K562 (cell line): ENCODE data around the gene ACSF3. TPM values are rescaled to one million over a fixed set of nuclear protein-coding genes. Genes with fewer than 3 reads are reported as not detected.

ENCODE experiments used
- CBFA2T2 ChIP-seq: fragments of 450-650 bp; conservative IDR thresholded peaks from 2 replicates; pipeline ENCODE4 v1.6.1; 2017; ENCODE audit warnings: mild to moderate bottlenecking
- CBFA2T3 ChIP-seq: fragments of 450-650 bp; IDR thresholded peaks from 2 replicates; pipeline ENCODE4 v1.6.1; 2017
- CREB3 ChIP-seq: fragments of 450-650 bp; conservative IDR thresholded peaks from 2 replicates; pipeline ENCODE4 v1.6.1; 2016; ENCODE audit warnings: missing genetic modification characterization, low read depth, mild to moderate bottlenecking, missing compliant biosample characterization, moderate library complexity
- DPF2 ChIP-seq: fragments of 450-650 bp; IDR thresholded peaks from 2 replicates; pipeline ENCODE4 v1.6.1; 2016
- E2F6 ChIP-seq, 2 experiments: IDR thresholded peaks; 2 replicates each; pipeline ENCODE4 v1.6.1; 2011; ENCODE audit warnings: borderline replicate concordance in 1 of 2, control low read depth in 1 of 2, low read depth in 1 of 2, low read length in 1 of 2, mild to moderate bottlenecking in 1 of 2, mixed read lengths in 1 of 2, moderate library complexity in 1 of 2; ENCODE audit not compliant: insufficient read depth in 1 of 2, insufficient read length in 1 of 2, poor library complexity in 1 of 2, severe bottlenecking in 1 of 2; ENCODE audit errors: extremely low read depth in 1 of 2
- FOXA3 ChIP-seq, 2 experiments: fragments of 450-650 bp in 1 of 2; sonication (generic) in 1 of 2; formaldehyde crosslinking; IDR thresholded peaks in 1 of 2; conservative IDR thresholded peaks in 1 of 2; 2 replicates each; pipeline versions ENCODE4 v1.4.0 to v1.8.0; 2020 to 2022; ENCODE audit warnings: mild to moderate bottlenecking in 2 of 2, missing genetic modification reagents in 1 of 2
- GATAD2A ChIP-seq: fragments of 450-650 bp; IDR thresholded peaks from 2 replicates; pipeline ENCODE4 v1.6.1; 2017
- MAX ChIP-seq: sonication (generic); formaldehyde crosslinking; IDR thresholded peaks from 2 replicates; pipeline ENCODE4 v1.9.0; 2022; ENCODE audit warnings: mild to moderate bottlenecking, missing genetic modification reagents
- POLR2AphosphoS5 ChIP-seq: IDR thresholded peaks from 2 replicates; pipeline ENCODE4 v1.6.1; 2011; ENCODE audit warnings: mild to moderate bottlenecking, low read depth, low read length, moderate library complexity; ENCODE audit not compliant: control insufficient read depth, insufficient read depth
- POLR2G ChIP-seq: fragments of 200-400 bp; formaldehyde crosslinking; IDR thresholded peaks from 2 replicates; pipeline ENCODE4 v1.6.1; 2017; ENCODE audit warnings: low read depth, mild to moderate bottlenecking, antibody characterized with exemption, low read length, moderate library complexity
- RCOR1 ChIP-seq, 2 experiments: IDR thresholded peaks; 2 replicates each; pipeline ENCODE4 v1.6.1; 2012; ENCODE audit warnings: low read depth in 2 of 2, low read length in 2 of 2, borderline replicate concordance in 1 of 2, improper control_type of control experiment in 1 of 2
- SMAD1 ChIP-seq: fragments of 150-350 bp; IDR thresholded peaks from 2 replicates; pipeline ENCODE4 v1.6.1; 2014; ENCODE audit warnings: low read length, low read depth; ENCODE audit not compliant: partially characterized antibody
- SMAD4 ChIP-seq: fragments of 250-450 bp; sonication (Bioruptor Pico); conservative IDR thresholded peaks from 2 replicates; pipeline ENCODE4 v1.8.0; 2021; ENCODE audit warnings: inconsistent platforms, mild to moderate bottlenecking, moderate library complexity
- SMARCA4 ChIP-seq: fragments of 450-650 bp; IDR thresholded peaks from 2 replicates; pipeline ENCODE4 v1.6.1; 2016
- TCF3 ChIP-seq: sonication (generic); formaldehyde crosslinking; IDR thresholded peaks from 2 replicates; pipeline ENCODE4 v1.4.0; 2020; ENCODE audit warnings: mild to moderate bottlenecking, missing genetic modification reagents
- TFAP4 ChIP-seq: sonication (generic); formaldehyde crosslinking; IDR thresholded peaks from 2 replicates; pipeline ENCODE4 v1.8.0; 2022; ENCODE audit warnings: missing genetic modification reagents, mild to moderate bottlenecking, moderate library complexity, borderline replicate concordance
- TOE1 ChIP-seq, 2 experiments: fragments of 450-650 bp in 1 of 2; sonication (generic) in 1 of 2; formaldehyde crosslinking in 1 of 2; IDR thresholded peaks; 2 replicates each; pipeline versions ENCODE4 v1.7.1 to v1.8.0; 2016 to 2022; ENCODE audit warnings: borderline replicate concordance in 2 of 2, mild to moderate bottlenecking in 2 of 2, antibody characterized with exemption in 1 of 2, inconsistent platforms in 1 of 2, low read depth in 1 of 2, missing genetic modification reagents in 1 of 2, moderate library complexity in 1 of 2
- ZFPM2 ChIP-seq: fragments of 250-450 bp; sonication (Bioruptor Pico); IDR thresholded peaks from 2 replicates; pipeline ENCODE4 v1.5.1; 2022; ENCODE audit warnings: mild to moderate bottlenecking
- ZNF354B ChIP-seq: fragments of 250-450 bp; sonication (Bioruptor Pico); IDR thresholded peaks from 2 replicates; pipeline ENCODE4 v1.4.0; 2020
- ZNF395 ChIP-seq: fragments of 200-800 bp; sonication (Bioruptor generic); IDR thresholded peaks from 2 replicates; pipeline ENCODE4 v1.6.1; 2017; ENCODE audit warnings: missing genetic modification characterization, missing compliant biosample characterization
- ZNF740 ChIP-seq, 3 experiments: fragments of 200-800 bp in 1 of 3; sonication (Bioruptor generic) in 1 of 3; sonication (generic) in 1 of 3; formaldehyde crosslinking in 1 of 3; IDR thresholded peaks; 2 replicates each; pipeline versions ENCODE4 v1.6.1 to v1.8.0; 2016 to 2022; ENCODE audit warnings: mild to moderate bottlenecking in 2 of 3, missing compliant biosample characterization in 2 of 3, missing genetic modification characterization in 2 of 3, missing genetic modification reagents in 1 of 3
- polyA plus RNA-seq, 8 experiments: library from polyadenylated mRNA; depleted of rRNA in 4 of 8; stranded (reverse) in 5 of 8; unstranded in 3 of 8; fragments of >200 nt; fragmentation: Nextera tagmentation in 2 of 8; fragmentation: Illumina TruSeq in 1 of 8; extraction: Ambion mirVana in 2 of 8; extraction: Trizol in 1 of 8; gene quantifications; 2 replicates each; pipeline versions ENCODE4 v1.2.1 to v1.2.3, GENCODE V29; 2011 to 2014; ENCODE audit warnings: inconsistent platforms in 1 of 8, missing spikeins in 1 of 8
- total RNA-seq, 7 experiments: library from RNA; depleted of rRNA in 6 of 7; stranded (reverse); fragments of >200 nt in 6 of 7; fragmentation: Illumina TruSeq in 2 of 7; extraction: Trizol in 2 of 7; gene quantifications; 2 replicates each; pipeline versions ENCODE4 v1.2.1 to v1.2.3, GENCODE V29; 2011 to 2021; ENCODE audit warnings: low replicate concordance in 1 of 7

Gene ACSF3
- total and polyA plus RNA-seq, 9 of the 15 experiments (the other 6 are each of a cell fraction or from before 2014, with no cell fraction given) = 0.77 to 32.8 (median 14.7) TPM

GRCh38 chr16:89090182-89090630, 3.4 kb upstream of the ACSF3 start (continued):
- TF ChIP-seq SMAD1 = no peak
- peak; percentile 76 for TF ChIP-seq SMAD4 (CRISPR knock-in tag)
- peak; percentile 92 for TF ChIP-seq MAX
- no peak for TF ChIP-seq ZNF354B (CRISPR knock-in tag)
- peak; percentile 88 for TF ChIP-seq CBFA2T2
- TF ChIP-seq POLR2AphosphoS5 = peak; percentile 44; the same call in 1 of the 2 replicates
- no peak for TF ChIP-seq POLR2G
- peak; percentile 94 for TF ChIP-seq TCF3 (CRISPR knock-in tag)
- peak; percentile 37; the same call in 1 of the 2 replicates for TF ChIP-seq SMARCA4
- TF ChIP-seq CREB3 (tag) = no peak
- peak; percentile 67; the same call in 1 of the 2 replicates for TF ChIP-seq ZNF395 (CRISPR knock-in tag)
- TF ChIP-seq ZFPM2 (CRISPR knock-in tag) = no peak
- TF ChIP-seq ZNF740 (CRISPR knock-in tag; IDR thresholded peaks at IDR 0.05) = peak; percentile 86
- TF ChIP-seq ZNF740 (tag; IDR thresholded peaks at IDR 0.05) = no peak
- peak in 1 of 2 experiments; percentile 64; a peak in 1 of 4 replicates for TF ChIP-seq FOXA3 (CRISPR knock-in tag; conservative IDR thresholded peaks at IDR 0.05 in 1 of 2, IDR thresholded peaks at IDR 0.05 in 1 of 2)
- TF ChIP-seq GATAD2A = no peak
- peak; percentile 85; the same call in 1 of the 2 replicates for TF ChIP-seq TFAP4
- TF ChIP-seq CBFA2T3 = peak; percentile 89
- no peak for TF ChIP-seq TOE1 (IDR thresholded peaks at IDR 0.05; ENCODE audit: borderline replicate concordance)
- TF ChIP-seq TOE1 (CRISPR knock-in tag; IDR thresholded peaks at IDR 0.05; ENCODE audit: borderline replicate concordance, low read depth) = 0 out of 2 replicates have a peak, but pooled peaks have one; percentile 78
- peak; percentile 50 to 77 for TF ChIP-seq E2F6 (IDR thresholded peaks at IDR 0.05; ENCODE audit: borderline replicate concordance in 1 of 2, extremely low read depth in 1 of 2, insufficient read depth in 1 of 2, insufficient read length in 1 of 2, low read depth in 1 of 2, low read length in 1 of 2, poor library complexity in 1 of 2, severe bottlenecking in 1 of 2)
- TF ChIP-seq DPF2 = peak; percentile 35; the same call in 1 of the 2 replicates
- TF ChIP-seq RCOR1 (IDR thresholded peaks at IDR 0.05; ENCODE audit: borderline replicate concordance in 1 of 2, low read depth in 2 of 2, low read length in 2 of 2) = 0 out of 4 replicates have a peak, but pooled peaks of 1 of the 2 experiments have one; percentile 11
